KOPT-K1 (cell line): ENCODE results near the gene DOCK1.

Experiments
- H3K27ac ChIP-seq: fragments of 200-600 bp; sonication (generic); 2 replicates; pipeline ENCODE4 v1.5.1; 2016; ENCODE audit warnings: antibody characterized with exemption, mild to moderate bottlenecking, low read depth, low read length; ENCODE audit not compliant: poor library complexity, severe bottlenecking
- H3K36me3 ChIP-seq: fragments of 200-600 bp; sonication (generic); 2 replicates; pipeline ENCODE4 v1.5.1; 2017; ENCODE audit warnings: antibody characterized with exemption, mild to moderate bottlenecking, low read length, moderate library complexity; ENCODE audit not compliant: insufficient read depth
- H3K9me3 ChIP-seq: fragments of 200-600 bp; sonication (generic); 2 replicates; pipeline ENCODE4 v1.5.1; 2017; ENCODE audit warnings: antibody characterized with exemption, low read length, mild to moderate bottlenecking; ENCODE audit not compliant: insufficient read depth, poor library complexity, severe bottlenecking

Gene DOCK1

DNA sequence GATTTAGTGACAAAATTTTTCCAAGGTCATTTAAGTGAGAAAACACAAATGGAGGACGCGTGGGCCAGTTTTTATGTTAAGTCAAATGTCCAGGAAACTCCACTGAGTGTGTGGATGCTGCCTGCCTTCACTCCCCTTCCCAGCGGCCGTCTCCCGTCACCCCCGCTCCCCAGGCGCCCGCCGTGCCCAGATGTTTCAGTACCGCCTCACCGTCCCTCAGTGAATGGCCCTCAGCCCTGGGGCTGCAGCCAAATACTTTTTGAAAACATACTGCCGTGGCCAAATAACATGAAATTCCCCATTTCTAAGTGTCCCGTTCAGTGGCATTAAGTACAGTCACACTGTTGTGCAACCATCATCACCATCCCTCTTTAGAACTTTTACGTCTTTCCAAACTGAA, 159.2 kb downstream of the DOCK1 start:
- Histone ChIP-seq H3K36me3 (no peaks in the 10 kb centered on the region), H3K9me3 (peaks cover 4% of the 10 kb centered on the region), H3K27ac (no peak overlapping the region)

DNA sequence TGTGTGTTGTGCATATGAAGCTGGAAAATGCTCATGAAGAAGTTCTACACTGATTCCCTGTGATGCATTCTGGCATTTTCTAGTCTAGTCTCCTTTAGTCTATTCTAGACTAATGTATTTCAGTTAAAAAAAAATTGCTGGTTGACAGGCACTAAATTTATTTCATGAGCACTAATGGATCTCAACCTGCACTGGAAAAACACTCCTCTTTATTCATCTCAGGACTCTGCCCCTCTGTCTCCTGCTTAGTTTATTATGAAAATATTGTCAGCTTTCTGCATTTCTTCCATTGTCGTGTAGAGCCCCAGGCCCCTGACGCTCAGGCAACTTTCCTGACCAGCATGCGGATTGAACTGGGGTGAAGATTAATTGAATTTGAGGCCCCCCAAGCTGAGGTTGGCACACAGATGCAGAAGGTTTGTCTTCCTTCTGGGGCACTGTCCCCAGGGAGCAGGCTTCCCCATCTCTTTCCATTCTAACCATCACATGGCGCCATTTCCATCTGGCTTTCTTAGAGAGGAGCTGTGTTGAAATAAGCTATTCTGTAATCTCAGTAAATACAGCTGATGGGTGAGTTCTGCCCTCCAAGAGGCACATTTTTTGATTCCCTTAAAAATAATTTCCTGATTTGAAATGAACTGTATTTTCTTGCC, 162.4 kb downstream of the DOCK1 start:
- peaks cover 4% of the 10 kb centered on the region for H3K9me3 ChIP-seq
- no peaks in the 10 kb centered on the region for H3K36me3 ChIP-seq
- no peak overlapping the region for H3K27ac ChIP-seq

GRCh38 chr10:127068485-127068884, 163.3 kb downstream of the DOCK1 start:
- Histone ChIP-seq H3K27ac (no peak overlapping the region), H3K9me3 (peaks cover 4% of the 10 kb centered on the region), H3K36me3 (no peaks in the 10 kb centered on the region)

- H3K27ac ChIP-seq: no peak overlapping the region
- H3K36me3 ChIP-seq: no peaks in the 10 kb centered on the region
- peaks cover 4% of the 10 kb centered on the region for H3K9me3 ChIP-seq
These were observed 164.2 kb downstream of the DOCK1 start for GRCh38 chr10:127069436-127069835.

- no peaks in the 10 kb centered on the region for H3K36me3 ChIP-seq
- no peak overlapping the region for H3K27ac ChIP-seq
- peaks cover 9% of the 10 kb centered on the region for H3K9me3 ChIP-seq
These were observed 165.9 kb downstream of the DOCK1 start for GRCh38 chr10:127071126-127071525.

DNA sequence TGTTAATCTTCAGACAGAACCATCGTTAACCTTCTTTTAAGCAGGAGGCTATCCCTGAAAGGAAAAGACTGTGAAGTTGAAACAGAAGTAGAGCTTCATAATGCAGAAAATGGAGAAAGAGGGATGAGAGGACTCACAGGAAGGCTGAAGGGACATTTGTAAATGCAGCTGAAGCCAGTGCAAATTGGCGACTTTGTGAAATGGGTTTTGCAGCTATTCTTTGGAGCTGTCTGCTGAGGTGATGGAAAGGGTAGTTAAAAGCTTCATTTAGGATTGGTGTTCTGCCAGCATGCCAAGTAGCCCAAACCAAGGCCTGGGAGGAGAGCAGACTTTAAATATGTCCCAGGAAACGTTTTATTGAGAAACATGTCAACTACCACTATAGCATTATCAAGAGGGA, 168.4 kb downstream of the DOCK1 start:
- Histone ChIP-seq H3K36me3 (no peaks in the 10 kb centered on the region), H3K9me3 (peaks cover 8% of the 10 kb centered on the region), H3K27ac (no peak overlapping the region)

- Histone ChIP-seq H3K27ac (no peak overlapping the region), H3K9me3 (peaks cover 8% of the 10 kb centered on the region), H3K36me3 (no peaks in the 10 kb centered on the region)
These were observed 174.2 kb downstream of the DOCK1 start for GRCh38 chr10:127079392-127079791.

DNA sequence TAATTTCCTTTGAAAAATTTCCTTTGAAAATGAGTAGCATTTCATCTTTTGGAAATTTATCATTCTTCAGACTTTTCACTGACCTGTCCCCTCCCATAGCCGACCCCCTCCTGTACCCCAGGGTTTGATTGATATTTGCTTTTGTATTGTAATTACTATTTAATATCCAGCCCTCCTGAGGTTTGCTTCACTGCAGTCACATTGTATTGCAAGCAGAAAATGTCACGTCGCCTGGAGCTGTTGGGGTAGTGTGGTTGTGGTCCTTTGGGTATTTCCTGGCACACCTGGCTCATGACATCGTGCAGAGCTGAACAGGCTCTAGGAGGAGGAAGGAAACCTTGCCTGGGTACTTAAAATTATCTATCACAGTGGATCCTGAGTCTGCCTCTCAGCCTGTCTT, 175.1 kb downstream of the DOCK1 start:
- no peaks in the 10 kb centered on the region for H3K36me3 ChIP-seq
- H3K9me3 ChIP-seq: peaks cover 5% of the 10 kb centered on the region
- no peak overlapping the region for H3K27ac ChIP-seq

DNA sequence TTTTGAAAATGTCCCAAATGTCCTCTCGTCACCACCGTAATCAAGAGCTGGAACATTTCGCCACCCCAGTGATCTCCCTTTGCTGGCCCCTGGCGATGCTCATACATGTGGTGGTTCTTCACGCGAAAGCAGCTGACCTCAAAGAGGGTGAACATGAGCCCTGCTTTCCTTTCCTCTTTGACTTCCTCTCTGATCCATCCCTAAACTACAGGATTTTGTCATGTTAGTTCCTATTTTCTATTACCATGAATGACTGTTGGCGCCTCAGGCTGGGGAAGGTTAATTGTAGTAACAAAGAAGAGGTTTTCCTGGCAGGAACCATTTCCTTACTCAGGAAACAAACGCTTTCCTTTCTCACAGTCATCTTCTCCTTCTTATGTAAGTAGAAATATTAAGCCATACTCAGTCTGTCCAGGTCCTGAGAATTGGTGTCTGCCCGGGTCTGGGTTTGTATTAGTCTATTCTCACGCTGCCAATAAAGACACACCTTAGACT, 176.7 kb downstream of the DOCK1 start:
- Histone ChIP-seq H3K27ac (no peak overlapping the region), H3K36me3 (no peaks in the 10 kb centered on the region), H3K9me3 (no peaks in the 10 kb centered on the region)

DNA sequence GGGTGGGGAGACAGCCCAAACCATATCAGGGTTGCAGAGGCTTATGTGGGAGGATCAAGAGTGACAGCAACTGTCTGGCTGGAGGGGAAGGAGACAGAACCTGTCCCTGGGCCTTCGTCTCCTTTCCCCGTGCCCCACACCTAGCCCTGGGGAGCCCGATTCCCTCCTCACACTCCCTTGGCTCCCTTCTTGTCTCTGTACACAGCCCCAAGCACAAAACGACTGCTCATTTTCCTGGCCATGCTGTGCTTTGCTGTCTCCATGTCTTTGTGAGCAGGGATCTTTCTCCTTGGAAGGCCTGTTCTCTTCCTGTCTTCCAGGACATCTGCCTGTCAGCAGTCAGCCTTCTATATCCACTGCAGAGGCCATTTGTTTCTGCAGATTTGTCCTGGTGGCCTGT, 177.4 kb downstream of the DOCK1 start:
- Histone ChIP-seq H3K27ac (no peak overlapping the region), H3K36me3 (no peaks in the 10 kb centered on the region), H3K9me3 (no peaks in the 10 kb centered on the region)

DNA sequence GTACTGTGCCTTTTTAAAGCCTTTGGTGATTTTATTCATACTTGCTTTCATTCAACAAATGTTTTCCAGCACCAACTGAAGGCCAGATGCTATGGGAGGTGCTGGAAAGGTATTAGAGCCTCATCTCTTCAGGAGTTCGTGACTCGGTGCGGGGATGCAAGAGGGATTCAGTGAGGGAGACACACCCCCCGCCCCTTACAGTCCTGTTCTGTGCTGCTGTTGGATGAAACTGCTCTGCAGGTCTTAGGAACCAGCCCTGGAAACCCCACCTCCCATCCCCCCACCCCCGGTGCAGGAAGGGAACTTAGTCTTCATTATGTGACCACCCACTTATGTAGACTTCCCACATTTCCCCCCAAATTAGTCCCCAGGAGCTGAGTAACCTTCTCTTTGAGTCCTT, 180.7 kb downstream of the DOCK1 start:
- H3K9me3 ChIP-seq: no peaks in the 10 kb centered on the region

GRCh38 chr10:127088908-127089307, 183.7 kb downstream of the DOCK1 start:
- Histone ChIP-seq H3K27ac (no peak overlapping the region), H3K9me3 (no peaks in the 10 kb centered on the region)

More for the DNA sequence above, 180.7 kb downstream of the DOCK1 start:
- no peaks in the 10 kb centered on the region for H3K36me3 ChIP-seq
- H3K27ac ChIP-seq: no peak overlapping the region

GRCh38 chr10:127089446-127089845, 184.2 kb downstream of the DOCK1 start:
- Histone ChIP-seq H3K36me3 (no peaks in the 10 kb centered on the region), H3K27ac (no peak overlapping the region), H3K9me3 (no peaks in the 10 kb centered on the region)

More at GRCh38 chr10:127088908-127089307, 183.7 kb downstream of the DOCK1 start:
- no peaks in the 10 kb centered on the region for H3K36me3 ChIP-seq

DNA sequence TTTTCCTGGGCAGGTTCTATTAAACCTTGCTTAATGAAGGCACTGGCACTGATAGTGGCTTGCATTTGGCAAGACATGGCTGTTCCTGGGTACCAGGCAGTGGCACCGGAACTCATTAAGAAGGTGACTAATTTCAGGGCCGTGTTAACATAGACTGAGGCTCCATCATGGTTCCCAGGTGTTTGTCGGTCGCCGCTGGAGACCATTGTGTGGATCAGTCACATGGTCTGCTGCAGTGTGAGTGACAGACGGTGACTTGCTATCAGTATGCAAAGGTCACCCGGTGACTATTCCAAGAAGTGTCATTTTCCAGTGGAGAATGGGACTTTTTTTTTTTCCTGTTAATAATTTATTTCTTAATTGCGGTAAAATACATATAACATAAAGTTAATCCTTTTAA, 184.9 kb downstream of the DOCK1 start:
- Histone ChIP-seq H3K9me3 (no peaks in the 10 kb centered on the region), H3K36me3 (no peaks in the 10 kb centered on the region), H3K27ac (no peak overlapping the region)

- H3K27ac ChIP-seq: no peak overlapping the region
- no peaks in the 10 kb centered on the region for H3K9me3 ChIP-seq
- H3K36me3 ChIP-seq: no peaks in the 10 kb centered on the region
These were observed 186.1 kb downstream of the DOCK1 start for GRCh38 chr10:127091354-127091753.

DNA sequence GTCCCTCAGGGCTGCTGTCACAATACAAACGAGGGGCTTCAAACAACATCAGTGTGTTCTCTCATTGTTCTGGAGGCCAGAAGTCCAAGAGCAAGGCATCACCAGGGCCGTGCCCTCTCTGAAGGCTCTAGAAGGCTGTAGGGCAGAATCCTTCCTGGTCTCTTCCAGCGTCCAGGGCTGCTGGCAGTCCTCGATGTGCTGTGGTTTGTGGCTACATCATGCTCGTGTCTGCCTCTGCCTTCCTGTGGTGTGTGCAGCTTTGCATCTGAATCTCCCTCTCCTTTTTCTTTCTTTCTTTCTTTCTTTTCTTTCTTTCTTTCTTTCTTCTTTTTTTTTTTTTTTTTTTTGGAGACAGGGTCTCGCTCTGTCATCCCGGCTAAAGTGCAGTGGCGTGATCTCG, 187.7 kb downstream of the DOCK1 start:
- Histone ChIP-seq H3K9me3 (no peaks in the 10 kb centered on the region), H3K27ac (no peak overlapping the region)

More for the DNA sequence above, 187.7 kb downstream of the DOCK1 start:
- no peaks in the 10 kb centered on the region for H3K36me3 ChIP-seq
